Thyroid gland (tissue), 4 donors: Measurements from ENCODE around the gene GHRL.

Experiments
- POLR2A ChIP-seq, 2 donors: fragments of 450-650 bp; IDR thresholded peaks; one replicate each; pipeline ENCODE4 v1.6.1; 2017; ENCODE audit warnings: antibody characterized with exemption in 2 of 2, mild to moderate bottlenecking in 2 of 2, moderate library complexity in 1 of 2
- TF ChIP-seq, protein P1 (sequence below), 6 experiments: fragments of 200-600 bp in 3 of 6; fragments of 450-650 bp in 3 of 6; sonication (generic) in 3 of 6; IDR thresholded peaks; one replicate each; pipeline ENCODE4 v1.5.1; 2016 to 2019; ENCODE audit warnings: antibody characterized with exemption in 6 of 6, mild to moderate bottlenecking in 2 of 6, inconsistent platforms in 1 of 6, moderate library complexity in 1 of 6

DNA sequence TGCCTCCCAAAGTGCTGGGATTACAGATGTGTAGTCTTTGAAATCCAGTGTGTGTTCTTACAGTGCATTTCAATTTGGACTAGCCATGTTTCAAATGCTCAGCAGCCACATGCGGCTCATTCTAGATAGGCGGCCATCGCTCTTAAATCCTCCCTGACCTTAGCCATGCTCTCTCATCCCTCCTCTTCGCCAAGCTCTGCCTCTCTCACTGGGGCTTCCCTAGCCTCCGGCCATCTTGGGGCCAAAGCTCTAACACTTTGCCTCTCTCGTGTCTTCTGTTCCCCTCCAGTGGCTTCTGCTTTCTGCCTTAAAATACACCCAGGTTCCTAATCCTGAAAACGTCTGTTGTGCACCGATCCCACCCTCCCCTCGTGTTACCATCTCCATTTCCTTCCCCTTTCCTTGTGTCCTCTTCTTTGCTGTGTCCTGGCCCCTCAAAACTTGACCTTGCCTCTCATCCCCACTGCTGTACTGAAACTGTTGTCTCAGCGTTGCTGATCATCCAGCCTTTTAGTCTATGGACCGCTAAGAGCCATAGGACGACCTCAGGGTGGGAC lies 1.4 kb upstream of the GHRL start:
- TF ChIP-seq, protein P1, sequence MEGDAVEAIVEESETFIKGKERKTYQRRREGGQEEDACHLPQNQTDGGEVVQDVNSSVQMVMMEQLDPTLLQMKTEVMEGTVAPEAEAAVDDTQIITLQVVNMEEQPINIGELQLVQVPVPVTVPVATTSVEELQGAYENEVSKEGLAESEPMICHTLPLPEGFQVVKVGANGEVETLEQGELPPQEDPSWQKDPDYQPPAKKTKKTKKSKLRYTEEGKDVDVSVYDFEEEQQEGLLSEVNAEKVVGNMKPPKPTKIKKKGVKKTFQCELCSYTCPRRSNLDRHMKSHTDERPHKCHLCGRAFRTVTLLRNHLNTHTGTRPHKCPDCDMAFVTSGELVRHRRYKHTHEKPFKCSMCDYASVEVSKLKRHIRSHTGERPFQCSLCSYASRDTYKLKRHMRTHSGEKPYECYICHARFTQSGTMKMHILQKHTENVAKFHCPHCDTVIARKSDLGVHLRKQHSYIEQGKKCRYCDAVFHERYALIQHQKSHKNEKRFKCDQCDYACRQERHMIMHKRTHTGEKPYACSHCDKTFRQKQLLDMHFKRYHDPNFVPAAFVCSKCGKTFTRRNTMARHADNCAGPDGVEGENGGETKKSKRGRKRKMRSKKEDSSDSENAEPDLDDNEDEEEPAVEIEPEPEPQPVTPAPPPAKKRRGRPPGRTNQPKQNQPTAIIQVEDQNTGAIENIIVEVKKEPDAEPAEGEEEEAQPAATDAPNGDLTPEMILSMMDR (IDR thresholded peaks at IDR 0.05): no peak
- TF ChIP-seq POLR2A (IDR thresholded peaks at IDR 0.05): no peak
